IMR-90 (cell line): ENCODE measurements around the gene NPFFR1. TPM values are rescaled to one million over a fixed set of nuclear protein-coding genes. Genes with fewer than 3 reads are reported as not detected.

Experiments
- ATAC-seq: fragments of 200-7000 bp; cut with Tn5 transposase; 2 replicates; pipeline ENCODE4 v1.9.1; 2020; ENCODE audit warnings: low read depth, mild to moderate bottlenecking, moderate library complexity
- BruUV-seq: library from RNA; stranded (reverse); fragments of 400-500 nt; replicated peaks from 2 replicates; lab custom pipeline; 2021; lab: Mats Ljungman, UMichigan
- CTCF ChIA-PET: fragments of 300-600 bp; formaldehyde crosslinking; extraction: SDS; loops from one replicate; lab custom pipeline; 2021; ENCODE audit warnings: antibody characterized with exemption; lab: Yijun Ruan, JAX
- POLR2A ChIA-PET: fragments of 300-600 bp; sonication (Branson Sonifier 250); formaldehyde crosslinking; loops from one replicate; lab custom pipeline; 2022; ENCODE audit warnings: antibody characterized with exemption; ENCODE audit not compliant: unreplicated experiment; lab: Charles Lee
- DNase-seq: peaks from one replicate; pipeline ENCODE4 v3.0.0; 2013
- H2AFZ ChIP-seq: replicated peaks from 2 replicates; pipeline ENCODE3; 2013; ENCODE audit warnings: low read length, mild to moderate bottlenecking; ENCODE audit not compliant: poor library complexity
- H2AK5ac ChIP-seq: 2 replicates; pipeline ENCODE4 v1.6.1; 2013; ENCODE audit warnings: low read depth, low read length, inconsistent platforms
- H2AK9ac ChIP-seq: replicated peaks from 2 replicates; pipeline ENCODE3; 2013; ENCODE audit warnings: mild to moderate bottlenecking, low read depth, low read length, moderate library complexity; ENCODE audit not compliant: poor library complexity
- H2BK120ac ChIP-seq: 2 replicates; pipeline ENCODE4 v1.6.1; 2013; ENCODE audit warnings: low read depth, low read length, inconsistent platforms
- H2BK15ac ChIP-seq: 3 replicates; pipeline ENCODE4 v1.6.1; 2013; ENCODE audit warnings: low read depth, low read length, inconsistent platforms
- H2BK20ac ChIP-seq: 2 replicates; pipeline ENCODE4 v1.6.1; 2013; ENCODE audit warnings: low read depth, mild to moderate bottlenecking, inconsistent platforms, low read length, moderate library complexity
- H2BK5ac ChIP-seq: 2 replicates; pipeline ENCODE4 v1.6.1; 2013; ENCODE audit warnings: mild to moderate bottlenecking, low read depth, low read length, inconsistent platforms; ENCODE audit not compliant: poor library complexity, severe bottlenecking
- H3K14ac ChIP-seq: replicated peaks from 2 replicates; pipeline ENCODE4 v1.6.1; 2013; ENCODE audit warnings: low read depth, low read length, inconsistent platforms
- H3K18ac ChIP-seq: 2 replicates; pipeline ENCODE4 v1.6.1; 2013; ENCODE audit warnings: low read depth, low read length, control low read depth
- H3K23ac ChIP-seq: 2 replicates; pipeline ENCODE4 v1.6.1; 2013; ENCODE audit warnings: low read depth, low read length, inconsistent platforms
- H3K27ac ChIP-seq: 2 replicates; pipeline ENCODE4 v1.5.1; 2013; ENCODE audit warnings: mild to moderate bottlenecking, control low read depth, low read length; ENCODE audit not compliant: insufficient read depth
- H3K27me3 ChIP-seq: 2 replicates; pipeline ENCODE4 v1.6.1; 2013; ENCODE audit warnings: low read length; ENCODE audit not compliant: control insufficient read depth, insufficient read depth
- H3K36me3 ChIP-seq: 2 replicates; pipeline ENCODE4 v1.6.1; 2013; ENCODE audit warnings: low read length, mixed read lengths; ENCODE audit not compliant: control insufficient read depth, insufficient read depth
- H3K4ac ChIP-seq: 2 replicates; pipeline ENCODE4 v1.6.1; 2013; ENCODE audit warnings: low read depth, low read length, inconsistent platforms
- H3K4me1 ChIP-seq: 2 replicates; pipeline ENCODE4 v1.6.1; 2013; ENCODE audit warnings: low read length, mixed read lengths; ENCODE audit not compliant: control insufficient read depth, insufficient read depth
- H3K4me2 ChIP-seq: 2 replicates; pipeline ENCODE4 v1.6.1; 2013; ENCODE audit warnings: low read depth, mild to moderate bottlenecking, control low read depth, low read length, moderate library complexity
- H3K4me3 ChIP-seq: 2 replicates; pipeline ENCODE4 v1.5.1; 2013; ENCODE audit warnings: low read depth, mild to moderate bottlenecking, control low read depth, low read length, moderate library complexity; ENCODE audit not compliant: insufficient read depth
- H3K56ac ChIP-seq: 2 replicates; pipeline ENCODE4 v1.6.1; 2013; ENCODE audit warnings: low read length, inconsistent platforms; ENCODE audit not compliant: insufficient read depth; ENCODE audit errors: extremely low read depth
- H3K79me1 ChIP-seq, 2 experiments: 2 replicates each; pipeline ENCODE4 v1.6.1; 2013; ENCODE audit warnings: low read length in 2 of 2, inconsistent platforms in 1 of 2, low read depth in 1 of 2
- H3K9ac ChIP-seq: 2 replicates; pipeline ENCODE4 v1.6.1; 2013; ENCODE audit warnings: low read depth, low read length, control low read depth
- H3K9me1 ChIP-seq: 2 replicates; pipeline ENCODE4 v1.6.1; 2013; ENCODE audit warnings: low read length, inconsistent platforms; ENCODE audit not compliant: insufficient read depth
- H3K9me3 ChIP-seq: 2 replicates; pipeline ENCODE4 v1.6.1; 2013; ENCODE audit warnings: low read length; ENCODE audit not compliant: control insufficient read depth, insufficient read depth
- H4K20me1 ChIP-seq: 2 replicates; pipeline ENCODE4 v1.6.1; 2013; ENCODE audit warnings: low read length, inconsistent platforms; ENCODE audit not compliant: insufficient read depth
- H4K5ac ChIP-seq: 2 replicates; pipeline ENCODE4 v1.6.1; 2013; ENCODE audit warnings: mild to moderate bottlenecking, low read depth, low read length, control low read depth
- H4K8ac ChIP-seq, 2 experiments: 2 replicates each; pipeline ENCODE4 v1.6.1; 2013; ENCODE audit warnings: low read depth in 2 of 2, low read length in 2 of 2, control low read depth in 1 of 2, inconsistent platforms in 1 of 2
- H4K91ac ChIP-seq: 2 replicates; pipeline ENCODE4 v1.6.1; 2013; ENCODE audit warnings: low read depth, low read length, inconsistent platforms; ENCODE audit not compliant: insufficient read depth
- BHLHE40 ChIP-seq: fragments of 150-350 bp; IDR thresholded peaks from 2 replicates; pipeline ENCODE4 v1.6.1; 2016; ENCODE audit warnings: mild to moderate bottlenecking, low read depth, low read length
- CTCF ChIP-seq: conservative IDR thresholded peaks from 2 replicates; pipeline ENCODE4 v1.5.1; 2012; ENCODE audit warnings: mild to moderate bottlenecking, low read depth, low read length, improper control_type of control experiment
- ELK1 ChIP-seq: fragments of 150-350 bp; IDR thresholded peaks from 2 replicates; pipeline ENCODE4 v1.6.1; 2016; ENCODE audit warnings: low read depth, mild to moderate bottlenecking, low read length, moderate library complexity, borderline replicate concordance
- MAFK ChIP-seq: IDR thresholded peaks from 2 replicates; pipeline ENCODE4 v1.6.1; 2012; ENCODE audit warnings: low read depth, low read length, improper control_type of control experiment
- NFE2L2 ChIP-seq: fragments of 150-350 bp; IDR thresholded peaks from 2 replicates; pipeline ENCODE4 v1.6.1; 2016; ENCODE audit warnings: low read depth, mild to moderate bottlenecking, low read length
- RAD21 ChIP-seq: IDR thresholded peaks from 2 replicates; pipeline ENCODE4 v1.6.1; 2012; ENCODE audit warnings: low read length, improper control_type of control experiment
- RCOR1 ChIP-seq: IDR thresholded peaks from 2 replicates; pipeline ENCODE4 v1.6.1; 2012; ENCODE audit warnings: mild to moderate bottlenecking, low read length, improper control_type of control experiment; ENCODE audit not compliant: insufficient replicate concordance
- RFX5 ChIP-seq: IDR thresholded peaks from 2 replicates; pipeline ENCODE4 v1.8.0; 2012; ENCODE audit warnings: low read depth, mild to moderate bottlenecking, low read length, moderate library complexity
- SMC3 ChIP-seq: fragments of 150-350 bp; IDR thresholded peaks from 2 replicates; pipeline ENCODE4 v1.6.1; 2016; ENCODE audit warnings: low read depth, mild to moderate bottlenecking, antibody characterized with exemption, low read length, moderate library complexity
- WGBS, 2 experiments: methylation state at CpG; one replicate each; pipeline versions ENCODE4 v1.1.5 to v1.1.7; 2013; ENCODE audit warnings: missing lambda C conversion rate in 2 of 2; ENCODE audit not compliant: insufficient read length in 1 of 2; ENCODE audit errors: extremely low coverage in 2 of 2; 5-methylcytosine and 5-hydroxymethylcytosine counted together
- dilution Hi-C: fragments of 300-500 bp; cut with HindIII; formaldehyde crosslinking; loops from one replicate; pipeline ENCODE4 v1.14.3; 2018; ENCODE audit warnings: low sequenced_read_pairs; ENCODE audit not compliant: unreplicated experiment
- in situ Hi-C: fragments of 300-500 bp; cut with MboI; formaldehyde crosslinking; loops from 3 replicates; pipeline ENCODE4 v1.14.3; 2019; ENCODE audit warnings: low sequenced_read_pairs, inconsistent platforms, mixed read lengths
- intact Hi-C: fragments of 100-400 bp; cut with micrococcal nuclease; formaldehyde crosslinking; loops from 2 replicates; pipeline ENCODE4 v1.10.0; 2022
- polyA plus RNA-seq, 3 experiments: library from polyadenylated mRNA; depleted of rRNA; stranded (reverse); fragments of >200 nt; gene quantifications; 2 replicates each; pipeline ENCODE4 v1.2.3, GENCODE V29; 2012; ENCODE audit warnings: low replicate concordance in 1 of 3
- total RNA-seq: library from RNA; depleted of rRNA; stranded (reverse); fragments of >200 nt; gene quantifications from 2 replicates; pipeline ENCODE4 v1.2.3, GENCODE V29; 2012

Gene NPFFR1
- total and polyA plus RNA-seq, 2 of the 4 experiments (the other 2 are of a cell fraction) = not detected

- no peak for TF ChIP-seq SMC3
- TF ChIP-seq CTCF = no peak
- TF ChIP-seq RFX5 = no peak
- no peak for TF ChIP-seq MAFK
- no peak for TF ChIP-seq ELK1
- TF ChIP-seq RAD21 = no peak
- TF ChIP-seq BHLHE40 = no peak
- no peak for TF ChIP-seq RCOR1
- no peak for TF ChIP-seq NFE2L2
- no peaks in the 10 kb centered on the region for H3K9me1 ChIP-seq
- ChIA-PET CTCF (interaction anchor here (0.6 kb wide), 1 partner anchor 125 kb away, joined by 4 read pairs; no protein-coding TSS in a partner anchor), POLR2A (no interaction called here)
- H2AK5ac ChIP-seq = no peak overlapping the region
- no peak overlapping the region for H2AK9ac ChIP-seq
- 0 out of 2 replicates have a peak, but pooled peaks cover 2% of the 10 kb centered on the region for H3K4me1 ChIP-seq
- H3K36me3 ChIP-seq = no peaks in the 10 kb centered on the region
- H2AFZ ChIP-seq = no peak overlapping the region
- H3K4me2 ChIP-seq = no peak overlapping the region
- H3K18ac ChIP-seq = no peak overlapping the region
- no peak overlapping the region for H2BK15ac ChIP-seq
- H3K9ac ChIP-seq = no peak overlapping the region
- no TSS peak for BruUV-seq
- H2BK120ac ChIP-seq = no peak overlapping the region
- H3K9me3 ChIP-seq = peaks cover 3% of the 10 kb centered on the region
- WGBS, 2 experiments = no CpG with 5 or more reads among the region's 3 CpGs
- no peak overlapping the region for H4K91ac ChIP-seq
- dilution Hi-C loops = no loop called here
- no peak overlapping the region for H3K27ac ChIP-seq
- ATAC-seq = no peak
- intact Hi-C loops = no loop called here
- H2BK5ac ChIP-seq = no peak overlapping the region
- no peaks in the 10 kb centered on the region; the same call in 1 of the 2 replicates for H4K20me1 ChIP-seq
- peaks cover 23% of the 10 kb centered on the region for H3K27me3 ChIP-seq
- no peak for DNase-seq
- H3K4me3 ChIP-seq = no peak overlapping the region
- no peak overlapping the region for H4K5ac ChIP-seq
- H3K56ac ChIP-seq = no peak overlapping the region
- no peak overlapping the region for H4K8ac ChIP-seq
- no peak overlapping the region for H3K4ac ChIP-seq
- H3K14ac ChIP-seq = no peak overlapping the region
- H3K23ac ChIP-seq = no peak overlapping the region
- H3K79me1 ChIP-seq = no peaks in the 10 kb centered on the region
- in situ Hi-C loops = no loop called here
- H2BK20ac ChIP-seq = no peak overlapping the region
These were observed 6.3 kb downstream of the NPFFR1 start for GRCh38 chr10:70277396-70278030.
